Neural cell (in vitro differentiated cells): ENCODE data around the gene C1orf198. TPM values are rescaled to one million over a fixed set of nuclear protein-coding genes. Genes with fewer than 3 reads are reported as not detected.

Experiments
- H2AFZ ChIP-seq: fragments of 200-600, 300-800 bp; sonication (generic), shearing (Covaris generic); 2 replicates; pipeline ENCODE4 v1.6.0; 2014; ENCODE audit warnings: low read depth, mild to moderate bottlenecking, antibody characterized with exemption, low read length, moderate library complexity
- H3F3A ChIP-seq: fragments of 200-600 bp; shearing (Covaris generic); 2 replicates; pipeline ENCODE4 v1.6.1; 2016; ENCODE audit warnings: mild to moderate bottlenecking, moderate library complexity, mixed read lengths, antibody characterized with exemption, low read length; ENCODE audit not compliant: insufficient read depth, poor library complexity, severe bottlenecking
- H3K27ac ChIP-seq: fragments of 200-600, 300-800 bp; sonication (generic), shearing (Covaris generic); 2 replicates; pipeline ENCODE4 v1.5.1; 2014; ENCODE audit warnings: mild to moderate bottlenecking, low read length, moderate library complexity
- H3K27me3 ChIP-seq: fragments of 300-800, 200-600 bp; sonication (generic), shearing (Covaris generic); 2 replicates; pipeline ENCODE4 v1.6.0; 2014; ENCODE audit warnings: mild to moderate bottlenecking, low read depth, low read length, moderate library complexity; ENCODE audit not compliant: insufficient read depth
- H3K36me3 ChIP-seq: fragments of 300-800, 200-600 bp; sonication (generic), shearing (Covaris generic); 2 replicates; pipeline ENCODE4 v1.5.1; 2014; ENCODE audit warnings: mild to moderate bottlenecking, antibody characterized with exemption, low read length, moderate library complexity; ENCODE audit not compliant: insufficient read depth
- H3K4me2 ChIP-seq: fragments of 300-800, 200-600 bp; sonication (generic), shearing (Covaris generic); 2 replicates; pipeline ENCODE4 v1.6.0; 2014; ENCODE audit warnings: mild to moderate bottlenecking, low read length
- H3K4me3 ChIP-seq: fragments of 300-800, 200-600 bp; sonication (generic), shearing (Covaris generic); 2 replicates; pipeline ENCODE4 v1.5.1; 2014; ENCODE audit warnings: mild to moderate bottlenecking, low read length, moderate library complexity
- H3K79me2 ChIP-seq: fragments of 200-600 bp; shearing (Covaris generic); replicated peaks from 2 replicates; pipeline ENCODE4 v1.6.0; 2014; ENCODE audit warnings: mild to moderate bottlenecking, low read length, moderate library complexity; ENCODE audit not compliant: insufficient read depth
- H3K9ac ChIP-seq: fragments of 300-800, 200-600 bp; sonication (generic), shearing (Covaris generic); 2 replicates; pipeline ENCODE4 v1.6.1; 2016; ENCODE audit warnings: mild to moderate bottlenecking, low read length, mixed read lengths
- H3K9me2 ChIP-seq: fragments of 200-600 bp; shearing (Covaris generic); 2 replicates; pipeline ENCODE4 v1.6.1; 2016; ENCODE audit warnings: mild to moderate bottlenecking, low read length, mixed read lengths; ENCODE audit not compliant: insufficient read depth
- H3K9me3 ChIP-seq: fragments of 200-600, 300-800 bp; sonication (generic), shearing (Covaris generic); 2 replicates; pipeline ENCODE4 v1.6.1; 2016; ENCODE audit warnings: mild to moderate bottlenecking, mixed run types, low read length, moderate library complexity, mixed read lengths
- H4K20me1 ChIP-seq: fragments of 200-600 bp; shearing (Covaris generic); 2 replicates; pipeline ENCODE4 v1.6.1; 2016; ENCODE audit warnings: mild to moderate bottlenecking, mixed run types; ENCODE audit not compliant: insufficient read depth
- EP300 ChIP-seq: fragments of 450-650 bp; conservative IDR thresholded peaks from 2 replicates; pipeline ENCODE4 v1.6.1; 2014; ENCODE audit warnings: antibody characterized with exemption, mild to moderate bottlenecking, moderate library complexity; ENCODE audit not compliant: poor library complexity, severe bottlenecking
- EZH2 ChIP-seq: fragments of 200-600, 300-800 bp; shearing (Covaris generic), sonication (generic); IDR thresholded peaks from 2 replicates; pipeline ENCODE4 v1.6.1; 2014; ENCODE audit warnings: antibody characterized with exemption, low read length, borderline replicate concordance, mild to moderate bottlenecking; ENCODE audit not compliant: insufficient read depth, poor library complexity, severe bottlenecking
- MXI1 ChIP-seq: fragments of 450-650 bp; conservative IDR thresholded peaks from 2 replicates; pipeline ENCODE4 v1.6.1; 2014; ENCODE audit warnings: antibody characterized with exemption, mild to moderate bottlenecking; ENCODE audit not compliant: poor library complexity, severe bottlenecking
- POLR2AphosphoS5 ChIP-seq: IDR thresholded peaks from 2 replicates; pipeline ENCODE4 v1.6.1; 2012
- RAD21 ChIP-seq: fragments of 450-650 bp; conservative IDR thresholded peaks from 2 replicates; pipeline ENCODE4 v1.6.1; 2014; ENCODE audit warnings: antibody characterized with exemption, mild to moderate bottlenecking, moderate library complexity
- SMC3 ChIP-seq: fragments of 450-650 bp; conservative IDR thresholded peaks from 2 replicates; pipeline ENCODE4 v1.6.1; 2014; ENCODE audit warnings: antibody characterized with exemption, mild to moderate bottlenecking, moderate library complexity; ENCODE audit not compliant: poor library complexity
- TAF1 ChIP-seq: IDR thresholded peaks from 2 replicates; pipeline ENCODE4 v1.6.1; 2012; ENCODE audit warnings: low read depth
- polyA plus RNA-seq: library from polyadenylated mRNA; depleted of rRNA; stranded (reverse); fragments of >200 nt; gene quantifications from 2 replicates; pipeline ENCODE4 v1.2.3, GENCODE V29; 2014
- TF ChIP-seq, protein P1 (sequence below): IDR thresholded peaks from 2 replicates; pipeline ENCODE4 v1.6.1; 2012; ENCODE audit warnings: borderline replicate concordance
- TF ChIP-seq, protein P2 (sequence below): fragments of 450-650 bp; IDR thresholded peaks from 2 replicates; pipeline ENCODE4 v1.5.1; 2014; ENCODE audit warnings: antibody characterized with exemption, mild to moderate bottlenecking, moderate library complexity; ENCODE audit not compliant: poor library complexity, severe bottlenecking

C1orf198 gene
- polyA plus RNA-seq, 1 donor from 2014 or later = 16.7 TPM

DNA sequence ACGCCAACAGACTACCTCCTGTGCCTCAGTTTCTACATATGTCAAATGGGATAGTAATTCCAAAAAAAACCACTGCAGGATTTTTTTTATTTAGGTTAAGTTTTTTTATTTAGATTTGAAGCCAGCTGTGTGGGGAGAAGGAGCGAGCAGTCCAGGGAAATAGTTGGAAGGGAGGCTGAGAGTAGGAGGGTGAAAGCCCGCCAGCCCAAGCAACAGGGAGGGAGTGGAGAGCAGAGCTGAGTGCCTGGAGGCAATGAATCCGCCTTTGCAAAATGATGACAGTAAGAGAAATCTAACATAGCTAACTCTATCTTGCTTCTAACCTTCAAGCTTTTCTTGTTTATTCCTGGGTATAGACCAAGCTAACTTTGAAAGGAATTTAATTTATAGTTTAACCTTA lies 15.6 kb upstream of the C1orf198 start:
- no peak overlapping the region for H2AFZ ChIP-seq
- no peaks in the 10 kb centered on the region for H3K27me3 ChIP-seq
- no peaks in the 10 kb centered on the region for H3K9me2 ChIP-seq
- H3K4me2 ChIP-seq = no peak overlapping the region
- no peak overlapping the region for H3K9ac ChIP-seq
- H3F3A ChIP-seq = no peaks in the 10 kb centered on the region
- no peak overlapping the region for H3K4me3 ChIP-seq
- H3K36me3 ChIP-seq = no peaks in the 10 kb centered on the region
- H3K27ac ChIP-seq = no peak overlapping the region
- TF ChIP-seq EZH2 (no peak), EP300 (no peak), SMC3 (no peak), MXI1 (no peak), POLR2AphosphoS5 (no peak), TAF1 (no peak), RAD21 (no peak)
- TF ChIP-seq, protein P1, sequence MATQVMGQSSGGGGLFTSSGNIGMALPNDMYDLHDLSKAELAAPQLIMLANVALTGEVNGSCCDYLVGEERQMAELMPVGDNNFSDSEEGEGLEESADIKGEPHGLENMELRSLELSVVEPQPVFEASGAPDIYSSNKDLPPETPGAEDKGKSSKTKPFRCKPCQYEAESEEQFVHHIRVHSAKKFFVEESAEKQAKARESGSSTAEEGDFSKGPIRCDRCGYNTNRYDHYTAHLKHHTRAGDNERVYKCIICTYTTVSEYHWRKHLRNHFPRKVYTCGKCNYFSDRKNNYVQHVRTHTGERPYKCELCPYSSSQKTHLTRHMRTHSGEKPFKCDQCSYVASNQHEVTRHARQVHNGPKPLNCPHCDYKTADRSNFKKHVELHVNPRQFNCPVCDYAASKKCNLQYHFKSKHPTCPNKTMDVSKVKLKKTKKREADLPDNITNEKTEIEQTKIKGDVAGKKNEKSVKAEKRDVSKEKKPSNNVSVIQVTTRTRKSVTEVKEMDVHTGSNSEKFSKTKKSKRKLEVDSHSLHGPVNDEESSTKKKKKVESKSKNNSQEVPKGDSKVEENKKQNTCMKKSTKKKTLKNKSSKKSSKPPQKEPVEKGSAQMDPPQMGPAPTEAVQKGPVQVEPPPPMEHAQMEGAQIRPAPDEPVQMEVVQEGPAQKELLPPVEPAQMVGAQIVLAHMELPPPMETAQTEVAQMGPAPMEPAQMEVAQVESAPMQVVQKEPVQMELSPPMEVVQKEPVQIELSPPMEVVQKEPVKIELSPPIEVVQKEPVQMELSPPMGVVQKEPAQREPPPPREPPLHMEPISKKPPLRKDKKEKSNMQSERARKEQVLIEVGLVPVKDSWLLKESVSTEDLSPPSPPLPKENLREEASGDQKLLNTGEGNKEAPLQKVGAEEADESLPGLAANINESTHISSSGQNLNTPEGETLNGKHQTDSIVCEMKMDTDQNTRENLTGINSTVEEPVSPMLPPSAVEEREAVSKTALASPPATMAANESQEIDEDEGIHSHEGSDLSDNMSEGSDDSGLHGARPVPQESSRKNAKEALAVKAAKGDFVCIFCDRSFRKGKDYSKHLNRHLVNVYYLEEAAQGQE = no peak
- TF ChIP-seq, protein P2, sequence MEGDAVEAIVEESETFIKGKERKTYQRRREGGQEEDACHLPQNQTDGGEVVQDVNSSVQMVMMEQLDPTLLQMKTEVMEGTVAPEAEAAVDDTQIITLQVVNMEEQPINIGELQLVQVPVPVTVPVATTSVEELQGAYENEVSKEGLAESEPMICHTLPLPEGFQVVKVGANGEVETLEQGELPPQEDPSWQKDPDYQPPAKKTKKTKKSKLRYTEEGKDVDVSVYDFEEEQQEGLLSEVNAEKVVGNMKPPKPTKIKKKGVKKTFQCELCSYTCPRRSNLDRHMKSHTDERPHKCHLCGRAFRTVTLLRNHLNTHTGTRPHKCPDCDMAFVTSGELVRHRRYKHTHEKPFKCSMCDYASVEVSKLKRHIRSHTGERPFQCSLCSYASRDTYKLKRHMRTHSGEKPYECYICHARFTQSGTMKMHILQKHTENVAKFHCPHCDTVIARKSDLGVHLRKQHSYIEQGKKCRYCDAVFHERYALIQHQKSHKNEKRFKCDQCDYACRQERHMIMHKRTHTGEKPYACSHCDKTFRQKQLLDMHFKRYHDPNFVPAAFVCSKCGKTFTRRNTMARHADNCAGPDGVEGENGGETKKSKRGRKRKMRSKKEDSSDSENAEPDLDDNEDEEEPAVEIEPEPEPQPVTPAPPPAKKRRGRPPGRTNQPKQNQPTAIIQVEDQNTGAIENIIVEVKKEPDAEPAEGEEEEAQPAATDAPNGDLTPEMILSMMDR = no peak
- no peaks in the 10 kb centered on the region for H4K20me1 ChIP-seq
- no peaks in the 10 kb centered on the region for H3K9me3 ChIP-seq
- H3K79me2 ChIP-seq = no peaks in the 10 kb centered on the region

DNA sequence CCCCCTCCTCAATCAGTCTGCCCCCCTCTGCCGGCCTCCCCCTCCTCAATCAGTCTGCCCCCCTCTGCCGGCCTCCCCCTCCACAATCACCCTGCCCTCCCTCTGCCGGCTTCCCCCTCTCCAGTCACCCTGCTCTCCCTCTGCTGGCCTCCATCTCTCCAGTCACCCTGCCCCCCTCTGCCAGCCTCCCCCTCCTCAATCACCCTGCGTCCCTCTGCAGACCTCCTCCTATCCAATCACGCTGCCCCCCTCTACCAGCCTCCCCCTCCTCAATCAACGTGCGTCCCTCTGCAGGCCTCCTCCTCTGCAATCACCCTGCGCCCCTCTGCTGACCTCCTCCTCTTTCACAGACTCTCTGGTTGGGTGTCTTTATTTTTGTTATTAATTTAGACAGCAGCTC lies 11.5 kb upstream of the C1orf198 start:
- Histone ChIP-seq H3K9me2 (no peaks in the 10 kb centered on the region), H3K27me3 (no peaks in the 10 kb centered on the region), H2AFZ (no peak overlapping the region)

More for the DNA sequence above, 11.5 kb upstream of the C1orf198 start:
- no peaks in the 10 kb centered on the region for H4K20me1 ChIP-seq
- no peak overlapping the region for H3K27ac ChIP-seq
- H3K4me3 ChIP-seq = no peak overlapping the region
- no peaks in the 10 kb centered on the region for H3F3A ChIP-seq
- no peaks in the 10 kb centered on the region for H3K79me2 ChIP-seq
- no peak overlapping the region for H3K4me2 ChIP-seq
- no peaks in the 10 kb centered on the region for H3K9me3 ChIP-seq
- no peaks in the 10 kb centered on the region for H3K36me3 ChIP-seq
- no peak overlapping the region for H3K9ac ChIP-seq
- TF ChIP-seq RAD21 (no peak), POLR2AphosphoS5 (no peak), SMC3 (no peak), TAF1 (no peak), EZH2 (no peak), EP300 (no peak), MXI1 (no peak)
- TF ChIP-seq, protein P2 = no peak
- TF ChIP-seq, protein P1 = no peak
